Hippocampal formation (tissue), 2 donors: ENCODE results near the gene PTN.

Source experiments
- DNase-seq, 2 donors: peaks; one replicate each; lab custom pipeline; 2025; lab: John Stamatoyannopoulos, UW

PTN gene

DNA sequence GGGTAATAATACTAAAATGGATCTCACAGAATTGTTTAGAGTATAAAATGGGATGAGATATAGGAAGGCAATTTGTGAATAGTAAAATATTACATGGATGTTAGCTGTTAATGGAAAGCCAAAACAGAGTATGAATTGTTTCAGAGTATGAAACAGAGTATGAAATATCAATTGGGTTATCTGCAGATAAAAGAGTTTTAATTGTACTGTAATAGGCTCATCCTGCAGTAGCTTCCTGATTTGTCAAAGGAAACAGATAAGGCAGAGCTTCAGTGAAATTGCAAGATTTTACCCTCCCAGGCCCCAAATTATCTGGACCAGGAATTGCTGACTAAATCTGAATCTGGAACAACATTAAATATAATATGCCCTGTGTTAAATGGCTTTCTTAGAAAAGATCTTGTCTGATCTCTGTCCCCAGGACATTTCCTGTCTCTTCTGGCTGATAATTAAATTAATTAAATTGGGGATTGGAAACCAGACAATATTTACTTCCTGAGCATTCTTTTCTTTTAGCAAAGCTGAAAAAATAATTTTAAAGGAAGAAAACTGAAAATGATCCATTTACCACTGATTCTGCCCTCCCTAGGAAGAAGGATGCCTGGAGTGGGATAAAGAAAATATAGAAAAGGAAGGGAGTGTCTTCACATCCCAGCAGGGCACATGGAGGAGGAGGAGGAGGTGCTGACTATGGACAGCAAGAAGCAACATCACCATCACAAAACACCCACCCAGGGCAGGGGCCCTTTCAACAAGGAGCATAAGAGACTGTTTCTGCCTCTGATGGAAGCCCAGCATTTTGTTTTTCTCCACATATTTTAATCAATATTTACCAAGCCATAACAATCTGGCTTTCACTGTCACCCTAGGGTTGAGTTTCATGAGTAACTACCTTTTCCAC, 18.5 kb downstream of the PTN start:
- DNase-seq = no peak

- no peak for DNase-seq
Measured at GRCh38 chr7:137316648-137317353, 26.7 kb downstream of the PTN start.

GRCh38 chr7:137313201-137313600, 30.3 kb downstream of the PTN start:
- DNase-seq = peak in 1 of 2 donors; percentile 35

- no peak for DNase-seq
Measured at GRCh38 chr7:137306748-137307147, 36.8 kb downstream of the PTN start.

DNA sequence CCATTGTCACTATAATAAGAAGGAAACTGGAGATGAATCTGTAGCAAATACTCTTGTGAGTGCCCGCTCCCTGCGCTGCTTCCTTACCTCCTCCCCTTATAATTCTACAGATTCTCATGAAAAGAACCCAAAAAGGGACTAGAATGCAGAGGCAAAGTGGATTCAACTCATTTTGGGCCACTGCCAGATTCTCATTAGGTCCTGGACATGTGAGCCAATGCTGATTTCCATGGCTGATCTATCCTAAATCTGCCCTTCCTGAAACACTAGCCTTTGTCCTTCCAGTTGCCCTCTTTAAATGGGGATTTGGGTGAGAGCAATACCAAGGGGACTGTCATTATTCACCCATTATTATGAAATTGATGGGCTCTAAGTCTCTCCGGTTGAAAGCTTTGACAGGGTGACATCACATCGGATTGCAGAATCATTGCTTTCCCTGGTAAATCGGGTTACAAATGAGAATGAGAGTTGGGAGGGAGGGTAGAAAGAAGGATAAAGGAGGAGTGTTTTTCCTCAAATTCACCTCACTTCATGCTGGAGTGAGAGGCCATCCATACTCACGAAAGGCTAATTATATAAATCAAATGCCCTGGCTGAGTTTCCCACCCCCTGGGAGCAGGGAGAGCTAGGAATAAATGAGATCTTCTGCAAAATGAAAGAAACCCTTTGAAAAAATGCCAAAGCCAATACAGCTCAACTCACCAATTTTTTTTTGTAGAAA, 37.5 kb downstream of the PTN start:
- no peak for DNase-seq

- DNase-seq = no peak
Measured at GRCh38 chr7:137304624-137305235, 38.8 kb downstream of the PTN start.

GRCh38 chr7:137304165-137304564, 39.4 kb downstream of the PTN start:
- DNase-seq = no peak

DNA sequence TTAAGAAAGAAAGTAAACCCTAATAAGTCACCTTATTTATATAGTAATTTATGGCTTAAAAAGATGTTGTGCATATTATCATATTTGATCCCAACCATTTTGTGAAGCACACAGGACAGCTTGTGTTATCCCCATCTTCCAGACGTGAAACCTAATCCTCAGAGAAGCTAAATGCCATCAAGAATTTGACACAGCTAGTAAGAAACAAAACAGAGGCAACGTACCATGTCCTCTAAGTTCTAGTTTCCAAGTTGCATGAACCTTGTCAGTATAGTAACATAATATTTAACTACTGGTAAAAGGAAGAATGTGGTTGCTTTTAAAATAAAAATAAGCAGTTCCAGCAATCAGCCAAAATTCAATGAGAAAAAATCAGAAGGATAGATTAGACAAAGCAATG, 41.5 kb downstream of the PTN start:
- DNase-seq = no peak

GRCh38 chr7:137298464-137298794, 45.1 kb downstream of the PTN start:
- DNase-seq = no peak

GRCh38 chr7:137297551-137298463, 45.7 kb downstream of the PTN start:
- DNase-seq = no peak

GRCh38 chr7:137296576-137296975, 47.0 kb downstream of the PTN start:
- DNase-seq = peak in 1 of 2 donors; percentile 45

DNA sequence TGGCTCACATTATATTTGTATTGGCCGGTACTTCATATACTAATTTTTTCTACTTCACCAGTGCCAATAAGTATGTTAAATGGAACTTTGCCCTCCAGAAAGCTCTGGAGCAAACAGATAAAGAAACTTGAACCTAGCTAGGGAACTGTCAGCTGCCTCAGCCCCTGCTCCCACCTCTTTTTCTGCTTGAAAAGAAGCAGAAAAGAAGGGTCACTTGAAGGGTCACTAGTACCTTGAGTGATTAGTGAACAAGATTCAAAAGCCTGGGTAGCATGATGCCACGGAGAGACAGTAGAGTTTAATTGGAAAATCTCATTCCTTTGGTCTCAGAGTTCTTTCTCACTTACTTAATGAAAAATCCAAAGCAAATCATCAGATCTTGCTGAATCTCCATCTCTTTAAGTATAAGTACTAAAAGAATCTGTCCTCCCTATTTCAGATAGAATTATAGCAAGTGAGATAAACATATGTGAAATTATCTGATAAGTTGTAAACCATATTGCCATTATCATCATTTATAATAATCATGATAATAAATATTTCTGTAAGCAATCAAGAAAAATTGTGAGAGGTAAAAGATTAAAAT, 47.7 kb downstream of the PTN start:
- DNase-seq = no peak

DNA sequence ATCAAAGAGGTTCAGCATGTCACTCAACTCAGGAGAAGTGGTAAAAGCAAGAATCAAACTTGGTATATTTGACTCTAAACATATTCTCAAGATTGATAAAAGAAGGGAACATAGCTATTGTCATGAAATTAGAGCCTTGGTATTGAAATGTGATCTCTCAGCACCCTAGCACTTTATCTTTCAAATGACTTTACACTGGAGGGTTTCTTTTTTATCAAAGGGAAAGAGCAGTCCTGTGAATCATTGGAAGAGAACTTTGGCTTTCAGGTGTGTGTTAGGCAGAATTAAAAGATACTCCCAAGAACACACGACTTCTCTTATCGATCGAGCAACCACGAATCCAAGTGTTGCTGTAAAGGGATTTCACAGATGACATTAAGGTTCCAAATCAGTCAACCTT, 54.4 kb downstream of the PTN start:
- DNase-seq = no peak

- peak in 1 of 2 donors; percentile 35 for DNase-seq
Measured at GRCh38 chr7:137287651-137288258, 55.8 kb downstream of the PTN start.

GRCh38 chr7:137283153-137283552, 60.4 kb downstream of the PTN start:
- DNase-seq = peak in 1 of 2 donors; percentile 54

GRCh38 chr7:137282043-137282442, 61.5 kb downstream of the PTN start:
- DNase-seq = no peak

GRCh38 chr7:137276189-137276588, 67.3 kb downstream of the PTN start:
- DNase-seq = peak in 1 of 2 donors; percentile 39

GRCh38 chr7:137272249-137272648, 71.3 kb downstream of the PTN start:
- no peak for DNase-seq

GRCh38 chr7:137269240-137269639, 74.3 kb downstream of the PTN start:
- DNase-seq = no peak
